A549 (cell line): ENCODE data around the gene SLCO3A1. TPM values are rescaled to one million over a fixed set of nuclear protein-coding genes. Genes with fewer than 3 reads are reported as not detected.

Source experiments
- ATAC-seq, 2 experiments: fragments of 200-7000 bp in 1 of 2; fragments of >200 bp in 1 of 2; cut with Nextera tagmentation in 1 of 2; cut with Tn5 transposase in 1 of 2; 3 replicates each; pipeline versions ENCODE4 v1.8.0 to v1.9.1; 2018 to 2020; ENCODE audit warnings: mild to moderate bottlenecking in 1 of 2, moderate library complexity in 1 of 2
- CTCF ChIA-PET: fragments of 300-600 bp; sonication (Branson Sonifier 250); formaldehyde crosslinking; extraction: SDS; loops from one replicate; lab custom pipeline; 2021; ENCODE audit warnings: antibody characterized with exemption, inconsistent platforms; lab: Yijun Ruan, JAX
- POLR2A ChIA-PET: fragments of 350-600 bp; formaldehyde crosslinking; extraction: SDS; loops from one replicate; lab custom pipeline; 2021; ENCODE audit warnings: antibody characterized with exemption, inconsistent platforms; lab: Yijun Ruan, JAX
- DNase-seq, 2 experiments: peaks; one replicate each; pipeline versions ENCODE4 v3.0.0 to v3.0.0-alpha.2; 2011 to 2016; ENCODE audit warnings: low read depth in 1 of 2, low spot score in 1 of 2
- FAIRE-seq: peaks from 2 replicates; lab custom pipeline; 2011; peaks lifted over from hg19 to GRCh38; lab: Jason Lieb, UNC
- H3K27ac ChIP-seq, 2 experiments: fragments of >200 bp; sonication (Bioruptor Twin); formaldehyde crosslinking; 3 replicates each; pipeline ENCODE4 v1.5.1; 2016 to 2017
- H3K4me1 ChIP-seq: fragments of >200 bp; sonication (Bioruptor Twin); formaldehyde crosslinking; 3 replicates; pipeline ENCODE4 v1.6.1; 2016
- H3K4me2 ChIP-seq: fragments of >200 bp; sonication (Bioruptor Twin); formaldehyde crosslinking; 3 replicates; pipeline ENCODE4 v1.6.1; 2016
- H3K4me3 ChIP-seq: fragments of >200 bp; sonication (Bioruptor Twin); formaldehyde crosslinking; 3 replicates; pipeline ENCODE4 v1.5.1; 2016
- H3K9me3 ChIP-seq: fragments of >200 bp; sonication (Bioruptor Twin); formaldehyde crosslinking; 3 replicates; pipeline ENCODE4 v1.6.1; 2016
- CBX8 ChIP-seq: fragments of 200-600 bp; sonication (generic); IDR thresholded peaks from 2 replicates; pipeline ENCODE4 v1.6.1; 2016
- CEBPB ChIP-seq, 2 experiments: fragments of >200 bp in 1 of 2; sonication (Bioruptor Twin) in 1 of 2; formaldehyde crosslinking in 1 of 2; IDR thresholded peaks; 2 replicates each; pipeline ENCODE4 v1.6.1; 2012 to 2016
- EHF ChIP-seq: fragments of 250-450 bp; sonication (Bioruptor Pico); IDR thresholded peaks from 2 replicates; pipeline ENCODE4 v1.5.0; 2020; ENCODE audit warnings: mild to moderate bottlenecking
- EHMT2 ChIP-seq: fragments of 200-600 bp; sonication (generic); IDR thresholded peaks from 2 replicates; pipeline ENCODE4 v1.6.1; 2016; ENCODE audit warnings: antibody characterized with exemption, low read depth, mild to moderate bottlenecking, moderate library complexity
- ESRRA ChIP-seq: fragments of 150-350 bp; IDR thresholded peaks from 2 replicates; pipeline ENCODE4 v1.6.1; 2014; ENCODE audit warnings: mild to moderate bottlenecking, low read length, borderline replicate concordance
- FOSB ChIP-seq: fragments of 250-450 bp; sonication (Bioruptor Pico); IDR thresholded peaks from 2 replicates; pipeline ENCODE4 v1.5.0; 2020; ENCODE audit warnings: mild to moderate bottlenecking, moderate library complexity
- FOSL2 ChIP-seq, 2 experiments: fragments of 450-650 bp in 1 of 2; fragments of >200 bp in 1 of 2; sonication (Bioruptor Twin) in 1 of 2; formaldehyde crosslinking; IDR thresholded peaks; 2 replicates each; pipeline versions ENCODE4 v1.5.0 to v1.6.1; 2016 to 2020; ENCODE audit warnings: mild to moderate bottlenecking in 1 of 2, moderate library complexity in 1 of 2
- HDAC2 ChIP-seq: fragments of 200-600 bp; sonication (generic); IDR thresholded peaks from 2 replicates; pipeline ENCODE4 v1.6.1; 2016
- HOXB5 ChIP-seq: fragments of 250-450 bp; sonication (Bioruptor Pico); IDR thresholded peaks from 2 replicates; pipeline ENCODE4 v1.5.0; 2020; ENCODE audit warnings: mild to moderate bottlenecking, moderate library complexity
- JUN ChIP-seq, 2 experiments: fragments of >200 bp; sonication (Bioruptor Twin); formaldehyde crosslinking; IDR thresholded peaks; 2 replicates in 1 of 2; 3 replicates in 1 of 2; pipeline ENCODE4 v1.6.1; 2016 to 2017
- KDM1A ChIP-seq: fragments of 200-600 bp; sonication (generic); IDR thresholded peaks from 2 replicates; pipeline ENCODE4 v1.6.1; 2016; ENCODE audit warnings: low read depth, mild to moderate bottlenecking
- MAZ ChIP-seq: fragments of 150-350 bp; IDR thresholded peaks from 2 replicates; pipeline ENCODE4 v1.6.1; 2014; ENCODE audit warnings: antibody characterized with exemption, low read depth, low read length, borderline replicate concordance
- NPAS2 ChIP-seq: fragments of 250-450 bp; sonication (Bioruptor Pico); IDR thresholded peaks from 2 replicates; pipeline ENCODE4 v1.8.0; 2022; ENCODE audit warnings: mild to moderate bottlenecking, moderate library complexity, borderline replicate concordance
- RAD21 ChIP-seq, 2 experiments: fragments of >200 bp in 1 of 2; sonication (Bioruptor Twin) in 1 of 2; formaldehyde crosslinking in 1 of 2; IDR thresholded peaks in 1 of 2; conservative IDR thresholded peaks in 1 of 2; 2 replicates in 1 of 2; 3 replicates in 1 of 2; pipeline ENCODE4 v1.6.1; 2012 to 2018; ENCODE audit warnings: inconsistent platforms in 1 of 2
- RARB ChIP-seq: fragments of 250-450 bp; sonication (Bioruptor Pico); IDR thresholded peaks from 2 replicates; pipeline ENCODE4 v1.8.0; 2021; ENCODE audit warnings: mild to moderate bottlenecking, moderate library complexity
- RNF2 ChIP-seq: fragments of 200-600 bp; sonication (generic); IDR thresholded peaks from 2 replicates; pipeline ENCODE4 v1.6.1; 2016; ENCODE audit warnings: low read depth, mild to moderate bottlenecking, antibody characterized with exemption, moderate library complexity, borderline replicate concordance
- SMC3 ChIP-seq: fragments of >200 bp; sonication (Bioruptor Twin); formaldehyde crosslinking; IDR thresholded peaks from 3 replicates; pipeline ENCODE4 v1.6.1; 2018; ENCODE audit warnings: inconsistent platforms
- TP53 ChIP-seq: fragments of 250-450 bp; sonication (Bioruptor Pico); IDR thresholded peaks from 2 replicates; pipeline ENCODE4 v1.5.0; 2021; ENCODE audit warnings: mild to moderate bottlenecking, moderate library complexity
- ZNF302 ChIP-seq: fragments of 250-450 bp; sonication (Bioruptor Pico); IDR thresholded peaks from 2 replicates; pipeline ENCODE4 v1.9.0; 2021; ENCODE audit warnings: inconsistent platforms, mild to moderate bottlenecking, moderate library complexity
- WGBS: methylation state at CpG from one replicate; pipeline ENCODE4 v1.1.6; 2017; ENCODE audit errors: missing lambda C conversion rate; 5-methylcytosine and 5-hydroxymethylcytosine counted together
- polyA plus RNA-seq, 4 experiments: library from polyadenylated mRNA; depleted of rRNA in 3 of 4; stranded (reverse); fragments of >200 nt; fragmentation: RNase III in 1 of 4; extraction: RNeasy Plus Mini Kit Qiagen cat#74134 plus additional on column Dnase treatment in 1 of 4; gene quantifications; 2 replicates in 3 of 4; 3 replicates in 1 of 4; pipeline ENCODE4 v1.2.3, GENCODE V29; 2011 to 2017
- TF ChIP-seq, protein P1 (sequence below): fragments of 450-650 bp; IDR thresholded peaks from 2 replicates; pipeline ENCODE4 v1.6.1; 2014; ENCODE audit warnings: antibody characterized with exemption
- TF ChIP-seq, protein P2 (sequence below): fragments of >200 bp; sonication (Bioruptor Twin); formaldehyde crosslinking; IDR thresholded peaks from 2 replicates; pipeline ENCODE4 v1.6.1; 2016
- TF ChIP-seq, protein P3 (sequence below): fragments of >200 bp; sonication (Bioruptor Twin); formaldehyde crosslinking; IDR thresholded peaks from 3 replicates; pipeline ENCODE4 v1.6.1; 2016
- TF ChIP-seq, protein P4 (sequence below): fragments of 250-450 bp; sonication (Bioruptor Pico); IDR thresholded peaks from 2 replicates; pipeline ENCODE4 v1.5.0; 2020; ENCODE audit warnings: low read depth, mild to moderate bottlenecking, moderate library complexity

SLCO3A1 gene
- polyA plus RNA-seq, 2 of the 4 experiments (the other 2 are of a cell fraction) = 16.8 to 17.0 TPM

DNA sequence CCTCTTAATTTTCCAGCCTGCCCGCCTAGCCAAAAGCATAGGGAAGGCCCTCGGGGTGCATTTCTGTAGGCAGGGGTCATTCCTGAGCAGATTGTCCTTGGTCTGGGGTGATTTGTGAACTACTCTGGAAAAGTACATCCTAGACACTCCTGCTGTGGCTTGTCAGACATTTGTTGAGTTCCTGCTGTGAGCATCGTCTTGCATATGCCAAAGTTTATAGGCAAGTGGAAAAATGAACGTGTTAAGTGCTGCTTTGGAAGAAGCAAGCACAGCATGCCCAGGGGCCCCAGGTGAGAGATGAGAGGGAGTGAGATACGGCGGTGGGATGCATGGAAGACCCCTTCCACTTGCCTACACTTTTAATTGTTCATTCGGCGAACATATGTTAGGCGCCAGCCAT lies 302.4 kb downstream of the SLCO3A1 start:
- CTCF ChIA-PET = interaction anchor here (1.7 kb wide), 1 partner anchor 16 kb away, joined by 3 read pairs; no protein-coding TSS in a partner anchor
- H3K4me3 ChIP-seq = no peak overlapping the region
- TF ChIP-seq TP53 (CRISPR knock-in tag) (no peak), ZNF302 (CRISPR knock-in tag) (no peak), EHMT2 (no peak), EHF (CRISPR knock-in tag) (no peak), ESRRA (no peak), FOSL2 (IDR thresholded peaks at IDR 0.05) (no peak), FOSL2 (CRISPR knock-in tag; IDR thresholded peaks at IDR 0.05) (no peak), HDAC2 (no peak), CEBPB (IDR thresholded peaks at IDR 0.05) (no peak), SMC3 (no peak), FOSB (CRISPR knock-in tag) (no peak), CBX8 (no peak), RAD21 (conservative IDR thresholded peaks at IDR 0.05 in 1 of 2, IDR thresholded peaks at IDR 0.05 in 1 of 2) (no peak)
- TF ChIP-seq, protein P1, sequence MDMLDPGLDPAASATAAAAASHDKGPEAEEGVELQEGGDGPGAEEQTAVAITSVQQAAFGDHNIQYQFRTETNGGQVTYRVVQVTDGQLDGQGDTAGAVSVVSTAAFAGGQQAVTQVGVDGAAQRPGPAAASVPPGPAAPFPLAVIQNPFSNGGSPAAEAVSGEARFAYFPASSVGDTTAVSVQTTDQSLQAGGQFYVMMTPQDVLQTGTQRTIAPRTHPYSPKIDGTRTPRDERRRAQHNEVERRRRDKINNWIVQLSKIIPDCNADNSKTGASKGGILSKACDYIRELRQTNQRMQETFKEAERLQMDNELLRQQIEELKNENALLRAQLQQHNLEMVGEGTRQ = no peak
- TF ChIP-seq, protein P2, sequence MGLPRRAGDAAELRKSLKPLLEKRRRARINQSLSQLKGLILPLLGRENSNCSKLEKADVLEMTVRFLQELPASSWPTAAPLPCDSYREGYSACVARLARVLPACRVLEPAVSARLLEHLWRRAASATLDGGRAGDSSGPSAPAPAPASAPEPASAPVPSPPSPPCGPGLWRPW = no peak
- TF ChIP-seq, protein P3, sequence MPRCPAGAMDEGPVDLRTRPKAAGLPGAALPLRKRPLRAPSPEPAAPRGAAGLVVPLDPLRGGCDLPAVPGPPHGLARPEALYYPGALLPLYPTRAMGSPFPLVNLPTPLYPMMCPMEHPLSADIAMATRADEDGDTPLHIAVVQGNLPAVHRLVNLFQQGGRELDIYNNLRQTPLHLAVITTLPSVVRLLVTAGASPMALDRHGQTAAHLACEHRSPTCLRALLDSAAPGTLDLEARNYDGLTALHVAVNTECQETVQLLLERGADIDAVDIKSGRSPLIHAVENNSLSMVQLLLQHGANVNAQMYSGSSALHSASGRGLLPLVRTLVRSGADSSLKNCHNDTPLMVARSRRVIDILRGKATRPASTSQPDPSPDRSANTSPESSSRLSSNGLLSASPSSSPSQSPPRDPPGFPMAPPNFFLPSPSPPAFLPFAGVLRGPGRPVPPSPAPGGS = no peak
- no peak for FAIRE-seq
- H3K9me3 ChIP-seq = no peaks in the 10 kb centered on the region
- H3K4me1 ChIP-seq = peaks cover 12% of the 10 kb centered on the region
- POLR2A ChIA-PET = no interaction called here
- H3K27ac ChIP-seq = no peak overlapping the region
- H3K4me2 ChIP-seq = no peak overlapping the region
- WGBS = 80% methylated on average over 9 of the region's 9 CpGs
- DNase-seq = no peak
- no peak for ATAC-seq

DNA sequence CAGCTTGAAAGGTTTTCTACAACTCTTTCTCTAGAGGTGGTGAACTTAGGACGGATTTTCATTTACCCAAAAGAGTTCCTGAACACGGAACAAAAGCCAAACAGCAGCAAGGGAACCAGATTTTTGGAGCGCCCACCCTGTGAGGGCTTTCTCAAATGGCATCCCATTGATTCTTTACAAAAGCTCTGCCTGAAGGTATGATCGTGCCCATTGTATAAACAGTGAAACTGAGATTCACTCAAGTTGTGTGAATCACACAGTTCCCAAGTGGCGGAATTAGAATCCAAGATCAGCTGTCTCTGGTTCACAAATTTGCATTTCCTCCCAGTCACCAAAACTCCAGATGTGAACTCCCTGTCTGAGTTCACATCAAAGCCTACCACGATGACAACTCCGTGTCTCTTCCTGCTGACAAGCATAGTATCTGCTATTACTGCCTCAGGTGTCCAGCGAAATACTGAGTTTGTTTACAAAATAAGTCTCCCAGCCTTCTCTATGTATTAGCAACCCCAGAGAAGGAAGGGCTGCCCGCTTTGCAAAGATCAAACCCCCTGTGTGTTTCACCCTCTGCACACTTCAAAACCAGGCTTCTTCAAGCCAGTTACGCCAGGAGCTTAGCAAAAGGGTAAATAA lies 304.3 kb downstream of the SLCO3A1 start:
- TF ChIP-seq CBX8 = no peak
- TF ChIP-seq MAZ = no peak
- TF ChIP-seq NPAS2 = no peak
- TF ChIP-seq EHF (CRISPR knock-in tag) = no peak
- no peak for TF ChIP-seq ZNF302 (CRISPR knock-in tag)
- TF ChIP-seq JUN (IDR thresholded peaks at IDR 0.05) = no peak
- TF ChIP-seq HOXB5 (CRISPR knock-in tag) = no peak
- TF ChIP-seq SMC3 = no peak
- TF ChIP-seq FOSB (CRISPR knock-in tag) = no peak
- no peak for TF ChIP-seq RNF2
- TF ChIP-seq, protein P4, sequence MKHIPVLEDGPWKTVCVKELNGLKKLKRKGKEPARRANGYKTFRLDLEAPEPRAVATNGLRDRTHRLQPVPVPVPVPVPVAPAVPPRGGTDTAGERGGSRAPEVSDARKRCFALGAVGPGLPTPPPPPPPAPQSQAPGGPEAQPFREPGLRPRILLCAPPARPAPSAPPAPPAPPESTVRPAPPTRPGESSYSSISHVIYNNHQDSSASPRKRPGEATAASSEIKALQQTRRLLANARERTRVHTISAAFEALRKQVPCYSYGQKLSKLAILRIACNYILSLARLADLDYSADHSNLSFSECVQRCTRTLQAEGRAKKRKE (CRISPR knock-in tag) = no peak
- no peak for TF ChIP-seq RARB (CRISPR knock-in tag)
- no peak for TF ChIP-seq KDM1A
- no peak for TF ChIP-seq RAD21 (conservative IDR thresholded peaks at IDR 0.05 in 1 of 2, IDR thresholded peaks at IDR 0.05 in 1 of 2)
- TF ChIP-seq, protein P1 = no peak
- no peak overlapping the region for H3K27ac ChIP-seq

More for the DNA sequence above, 304.3 kb downstream of the SLCO3A1 start:
- peak overlapping the region; percentile 29 for H3K4me2 ChIP-seq
- H3K4me1 ChIP-seq = peaks cover 12% of the 10 kb centered on the region
- ATAC-seq = no peak
- no peak overlapping the region for H3K4me3 ChIP-seq
- FAIRE-seq = no peak
- CTCF ChIA-PET = interaction anchor here (1.1 to 1.7 kb wide), 2 partner anchors 14 to 15 kb away, joined by 3 read pairs; no protein-coding TSS in a partner anchor
- 86% methylated on average over 10 of the region's 10 CpGs for WGBS
- H3K9me3 ChIP-seq = no peaks in the 10 kb centered on the region
- POLR2A ChIA-PET = no interaction called here
- no peak for DNase-seq
